GM23338 (cell line): ENCODE data around the gene AFF2.

ENCODE experiments used
- CREB1 ChIP-seq: fragments of 250-450 bp; sonication (Bioruptor Pico); IDR thresholded peaks from 2 replicates; pipeline ENCODE4 v1.5.0; 2020; ENCODE audit warnings: low read depth, mild to moderate bottlenecking, moderate library complexity
- CTCF ChIP-seq, 2 experiments: fragments of 200-600 bp in 1 of 2; sonication (generic) in 1 of 2; conservative IDR thresholded peaks; 2 replicates each; pipeline versions ENCODE4 v1.5.1 to v1.6.1; 2016 to 2017; ENCODE audit warnings: antibody characterized with exemption in 2 of 2, low read depth in 2 of 2, mild to moderate bottlenecking in 2 of 2, moderate library complexity in 1 of 2
- EZH2 ChIP-seq: fragments of 200-600 bp; sonication (generic); IDR thresholded peaks from one replicate; pipeline ENCODE4 v1.8.0; 2017; ENCODE audit warnings: antibody characterized with exemption, mild to moderate bottlenecking, low read depth; ENCODE audit not compliant: unreplicated experiment
- EZH2phosphoT487 ChIP-seq: fragments of 200-600 bp; sonication (generic); IDR thresholded peaks from one replicate; pipeline ENCODE4 v1.8.1; 2018; ENCODE audit warnings: antibody characterized with exemption; ENCODE audit not compliant: unreplicated experiment
- JUNB ChIP-seq: IDR thresholded peaks from one replicate; pipeline ENCODE4 v1.6.1; 2016; ENCODE audit warnings: antibody characterized with exemption; ENCODE audit not compliant: unreplicated experiment
- POLR2AphosphoS5 ChIP-seq: IDR thresholded peaks from 2 replicates; pipeline ENCODE4 v1.6.1; 2016; ENCODE audit warnings: antibody characterized with exemption, low read depth
- STAT1 ChIP-seq: IDR thresholded peaks from one replicate; pipeline ENCODE4 v1.6.1; 2016; ENCODE audit warnings: antibody characterized with exemption; ENCODE audit not compliant: unreplicated experiment

- TF ChIP-seq CTCF (conservative IDR thresholded peaks at IDR 0.05; ENCODE audit: low read depth in 2 of 2) (no peak), STAT1 (no peak), POLR2AphosphoS5 (no peak), EZH2 (no peak), CREB1 (CRISPR knock-in tag) (no peak), JUNB (no peak), EZH2phosphoT487 (no peak)
Measured at GRCh38 chrX:148535639-148536038, 35.2 kb downstream of the AFF2 start.
